Measurements from ENCODE around the gene TMEM150B.

The TMEM150B gene

GRCh38 chr19:55273978-55274707, 51.0 kb downstream of the TMEM150B start:
- H3K9me3 ChIP-seq (ENCODE audit: insufficient read depth, low read length, severe bottlenecking), result no peaks in the 10 kb centered on the region
- no peak for TF ChIP-seq CTCF (IDR thresholded peaks at IDR 0.05; ENCODE audit: borderline replicate concordance, extremely low read depth, low read length, poor library complexity, severe bottlenecking)
- TF ChIP-seq EZH2 (IDR thresholded peaks at IDR 0.05; ENCODE audit: borderline replicate concordance, low read depth, low read length, severe bottlenecking), result no peak
- H3K4me1 ChIP-seq (ENCODE audit: insufficient read depth, low read length), result peaks cover 9% of the 10 kb centered on the region
- ATAC-seq (ENCODE audit: insufficient read depth, low read depth) (no peak), DNase-seq (no peak)
- H2AFZ ChIP-seq (ENCODE audit: low read depth, low read length), result no peak overlapping the region
- peaks cover 73% of the 10 kb centered on the region for H3K36me3 ChIP-seq (ENCODE audit: insufficient read depth, low read length)
- no peak overlapping the region for H3K9ac ChIP-seq (ENCODE audit: low read depth, low read length)
- no peak overlapping the region for H3K4me3 ChIP-seq (ENCODE audit: low read depth in 1 of 2, low read length in 2 of 2)
- no peak overlapping the region for H3K4me2 ChIP-seq (ENCODE audit: insufficient read depth, low read length)
- no peak overlapping the region for H3K27ac ChIP-seq (ENCODE audit: low read length)
- H3K27me3 ChIP-seq (ENCODE audit: insufficient read depth, low read length, poor library complexity), result no peaks in the 10 kb centered on the region
- H3K79me2 ChIP-seq (ENCODE audit: insufficient read depth, low read length), result peaks cover 11% of the 10 kb centered on the region
- peaks cover 2% of the 10 kb centered on the region; the same call in 1 of the 2 replicates for H4K20me1 ChIP-seq (ENCODE audit: insufficient read depth, low read length)

- H3K27me3 ChIP-seq (ENCODE audit: insufficient read depth, low read length, poor library complexity), result no peaks in the 10 kb centered on the region
- no peak overlapping the region for H3K27ac ChIP-seq (ENCODE audit: low read length)
- no peak overlapping the region for H2AFZ ChIP-seq (ENCODE audit: low read depth, low read length)
- TF ChIP-seq CTCF (IDR thresholded peaks at IDR 0.05; ENCODE audit: borderline replicate concordance, extremely low read depth, low read length, poor library complexity, severe bottlenecking), result no peak
- TF ChIP-seq EZH2 (IDR thresholded peaks at IDR 0.05; ENCODE audit: borderline replicate concordance, low read depth, low read length, severe bottlenecking), result no peak
- ATAC-seq (ENCODE audit: insufficient read depth, low read depth) (no peak), DNase-seq (no peak)
- H3K4me1 ChIP-seq (ENCODE audit: insufficient read depth, low read length), result no peaks in the 10 kb centered on the region
- H3K79me2 ChIP-seq (ENCODE audit: insufficient read depth, low read length), result no peaks in the 10 kb centered on the region
- peaks cover 2% of the 10 kb centered on the region; the same call in 1 of the 2 replicates for H4K20me1 ChIP-seq (ENCODE audit: insufficient read depth, low read length)
- no peak overlapping the region for H3K4me3 ChIP-seq (ENCODE audit: low read depth in 1 of 2, low read length in 2 of 2)
- no peak overlapping the region for H3K4me2 ChIP-seq (ENCODE audit: insufficient read depth, low read length)
- H3K36me3 ChIP-seq (ENCODE audit: insufficient read depth, low read length), result peaks cover 66% of the 10 kb centered on the region
- H3K9me3 ChIP-seq (ENCODE audit: insufficient read depth, low read length, severe bottlenecking), result no peaks in the 10 kb centered on the region
- no peak overlapping the region for H3K9ac ChIP-seq (ENCODE audit: low read depth, low read length)
Measured at GRCh38 chr19:55272142-55272541, 53.0 kb downstream of the TMEM150B start.

- no peak overlapping the region for H3K9ac ChIP-seq (ENCODE audit: low read depth, low read length)
Measured at GRCh38 chr19:55270172-55270942, 54.8 kb downstream of the TMEM150B start.

More at GRCh38 chr19:55270172-55270942, 54.8 kb downstream of the TMEM150B start:
- no peak for ATAC-seq (ENCODE audit: insufficient read depth, low read depth)
- Histone ChIP-seq H3K79me2 (ENCODE audit: insufficient read depth, low read length) (peaks cover 6% of the 10 kb centered on the region; the same call in 1 of the 2 replicates), H3K27me3 (ENCODE audit: insufficient read depth, low read length, poor library complexity) (no peaks in the 10 kb centered on the region), H3K4me3 (ENCODE audit: low read depth in 1 of 2, low read length in 2 of 2) (no peak overlapping the region), H4K20me1 (ENCODE audit: insufficient read depth, low read length) (peaks cover 2% of the 10 kb centered on the region), H3K4me2 (ENCODE audit: insufficient read depth, low read length) (no peak overlapping the region), H2AFZ (ENCODE audit: low read depth, low read length) (no peak overlapping the region), H3K4me1 (ENCODE audit: insufficient read depth, low read length) (no peaks in the 10 kb centered on the region), H3K27ac (ENCODE audit: low read length) (no peak overlapping the region), H3K36me3 (ENCODE audit: insufficient read depth, low read length) (peaks cover 53% of the 10 kb centered on the region), H3K9me3 (ENCODE audit: insufficient read depth, low read length, severe bottlenecking) (no peaks in the 10 kb centered on the region)
- no peak for DNase-seq
- TF ChIP-seq CTCF (IDR thresholded peaks at IDR 0.05; ENCODE audit: borderline replicate concordance, extremely low read depth, low read length, poor library complexity, severe bottlenecking) (no peak), EZH2 (IDR thresholded peaks at IDR 0.05; ENCODE audit: borderline replicate concordance, low read depth, low read length, severe bottlenecking) (no peak)

All from DND-41 (cell line).